Testis (tissue), 3 donors: ENCODE measurements around the gene PTPN13. TPM values are rescaled to one million over a fixed set of nuclear protein-coding genes. Genes with fewer than 3 reads are reported as not detected.

Experiments used
- DNase-seq: peaks from one replicate; pipeline ENCODE4 v3.0.0-alpha.2; 2019
- H3K27ac ChIP-seq, 2 donors: fragments of 200-600 bp; sonication (generic); one replicate each; pipeline ENCODE4 v1.5.1; 2019
- H3K27me3 ChIP-seq: fragments of 200-600 bp; sonication (generic); one replicate; pipeline ENCODE4 v1.5.1; 2019
- H3K36me3 ChIP-seq: fragments of 200-600 bp; sonication (generic); one replicate; pipeline ENCODE4 v1.5.1; 2017; ENCODE audit warnings: low read depth; ENCODE audit errors: missing control alignments
- H3K4me1 ChIP-seq: fragments of 200-600 bp; sonication (generic); one replicate; pipeline ENCODE4 v1.5.1; 2019
- H3K4me3 ChIP-seq, 2 donors: fragments of 200-600 bp; sonication (generic); one replicate each; pipeline ENCODE4 v1.5.1; 2017 to 2019
- H3K9me3 ChIP-seq: fragments of 200-600 bp; sonication (generic); one replicate; pipeline ENCODE4 v1.5.1; 2017
- POLR2A ChIP-seq: fragments of 450-650 bp; IDR thresholded peaks from one replicate; pipeline ENCODE4 v1.6.1; 2017; ENCODE audit warnings: antibody characterized with exemption, mild to moderate bottlenecking, moderate library complexity
- WGBS, 2 donors: methylation state at CpG; one replicate each; pipeline ENCODE4 v1.1.5; 2018; 5-methylcytosine and 5-hydroxymethylcytosine counted together
- intact Hi-C: fragments of 100-400 bp; cut with DNase I; formaldehyde crosslinking; loops from one replicate; pipeline ENCODE4 v1.15.1; 2023; ENCODE audit warnings: low total_unique reads
- polyA plus RNA-seq: library from polyadenylated mRNA; stranded (reverse); fragments of 350-450 nt; fragmentation: Illumina TruSeq; extraction: RNeasy Lipid Tissue Mini Kit (QIAGEN cat#74804); gene quantifications from one replicate; pipeline ENCODE4 v1.2.3, GENCODE V29; 2014; ENCODE audit warnings: low read depth, low replicate concordance; ENCODE audit not compliant: insufficient read depth
- total RNA-seq, 2 donors: library from RNA; depleted of rRNA; stranded (reverse); fragments of >200 nt; gene quantifications; one replicate each; pipeline ENCODE4 v1.2.3, GENCODE V29; 2016
- TF ChIP-seq, protein P1 (sequence below), 3 experiments: fragments of 450-650 bp in 2 of 3; fragments of 200-600 bp in 1 of 3; sonication (generic) in 1 of 3; IDR thresholded peaks; one replicate each; pipeline ENCODE4 v1.5.1; 2016 to 2019; ENCODE audit warnings: antibody characterized with exemption in 3 of 3, mild to moderate bottlenecking in 2 of 3, moderate library complexity in 1 of 3

The PTPN13 gene
- total and polyA plus RNA-seq, 3 donors from 2014 or later: 30.1 to 62.0 (median 48.9) TPM

GRCh38 chr4:86565651-86566050 is 28.5 kb upstream of the PTPN13 start:
- WGBS, 2 donors: 79 to 86% methylated on average over 2 of the region's 2 CpGs
- no peak for DNase-seq

GRCh38 chr4:86569103-86569870 is 24.8 kb upstream of the PTPN13 start:
- Histone ChIP-seq H3K27ac (no peak overlapping the region), H3K4me1 (no peaks in the 10 kb centered on the region), H3K9me3 (no peaks in the 10 kb centered on the region), H3K27me3 (no peaks in the 10 kb centered on the region), H3K36me3 (no peaks in the 10 kb centered on the region), H3K4me3 (no peak overlapping the region)
- TF ChIP-seq, protein P1, sequence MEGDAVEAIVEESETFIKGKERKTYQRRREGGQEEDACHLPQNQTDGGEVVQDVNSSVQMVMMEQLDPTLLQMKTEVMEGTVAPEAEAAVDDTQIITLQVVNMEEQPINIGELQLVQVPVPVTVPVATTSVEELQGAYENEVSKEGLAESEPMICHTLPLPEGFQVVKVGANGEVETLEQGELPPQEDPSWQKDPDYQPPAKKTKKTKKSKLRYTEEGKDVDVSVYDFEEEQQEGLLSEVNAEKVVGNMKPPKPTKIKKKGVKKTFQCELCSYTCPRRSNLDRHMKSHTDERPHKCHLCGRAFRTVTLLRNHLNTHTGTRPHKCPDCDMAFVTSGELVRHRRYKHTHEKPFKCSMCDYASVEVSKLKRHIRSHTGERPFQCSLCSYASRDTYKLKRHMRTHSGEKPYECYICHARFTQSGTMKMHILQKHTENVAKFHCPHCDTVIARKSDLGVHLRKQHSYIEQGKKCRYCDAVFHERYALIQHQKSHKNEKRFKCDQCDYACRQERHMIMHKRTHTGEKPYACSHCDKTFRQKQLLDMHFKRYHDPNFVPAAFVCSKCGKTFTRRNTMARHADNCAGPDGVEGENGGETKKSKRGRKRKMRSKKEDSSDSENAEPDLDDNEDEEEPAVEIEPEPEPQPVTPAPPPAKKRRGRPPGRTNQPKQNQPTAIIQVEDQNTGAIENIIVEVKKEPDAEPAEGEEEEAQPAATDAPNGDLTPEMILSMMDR (IDR thresholded peaks at IDR 0.05): no peak
- no peak for DNase-seq
- WGBS, 2 donors: 82 to 83% methylated on average over 6 of the region's 6 CpGs
- intact Hi-C loops: no loop called here

More at GRCh38 chr4:86565651-86566050, 28.5 kb upstream of the PTPN13 start:
- H3K27me3 ChIP-seq: no peaks in the 10 kb centered on the region
- no peak overlapping the region for H3K4me3 ChIP-seq
- no peaks in the 10 kb centered on the region for H3K36me3 ChIP-seq
- no peak for TF ChIP-seq POLR2A
- no peak overlapping the region for H3K27ac ChIP-seq
- no peaks in the 10 kb centered on the region for H3K9me3 ChIP-seq
- intact Hi-C loops: no loop called here
- H3K4me1 ChIP-seq: peaks cover under 1% of the 10 kb centered on the region

- Histone ChIP-seq H3K4me3 (no peak overlapping the region), H3K4me1 (no peaks in the 10 kb centered on the region), H3K36me3 (no peaks in the 10 kb centered on the region), H3K27me3 (no peaks in the 10 kb centered on the region), H3K27ac (no peak overlapping the region), H3K9me3 (no peaks in the 10 kb centered on the region)
- no peak for DNase-seq
- intact Hi-C loops: no loop called here
- TF ChIP-seq POLR2A: no peak
- TF ChIP-seq, protein P1 (IDR thresholded peaks at IDR 0.05): no peak
- 91 to 96% methylated on average over 6 of the region's 6 CpGs for WGBS, 2 donors
These were observed 14.2 kb upstream of the PTPN13 start for GRCh38 chr4:86579941-86580340.

DNA sequence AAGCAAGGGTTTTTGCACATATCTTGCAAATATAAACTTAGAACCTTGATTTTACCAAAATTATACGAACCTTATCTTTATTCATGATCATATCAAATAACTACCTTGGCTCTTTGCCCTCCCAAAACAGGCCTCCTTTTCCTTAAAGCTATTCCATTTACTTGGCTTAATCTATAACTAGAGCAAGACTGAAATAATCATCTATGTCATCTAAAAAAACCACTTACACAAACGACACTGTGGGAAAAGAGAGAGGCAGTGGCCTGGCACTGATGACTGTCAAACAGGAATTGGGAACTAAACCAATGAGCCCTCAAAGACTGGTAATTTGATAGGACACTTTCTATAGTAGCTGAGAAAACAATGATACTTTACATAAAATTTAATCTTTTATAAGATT is 11.7 kb upstream of the PTPN13 start:
- peaks cover 5% of the 10 kb centered on the region for H3K4me1 ChIP-seq
- no peak overlapping the region for H3K4me3 ChIP-seq

GRCh38 chr4:86586160-86586572 is 7.9 kb upstream of the PTPN13 start:
- WGBS, 2 donors: 54 to 55% methylated on average over 4 of the region's 4 CpGs
- no peaks in the 10 kb centered on the region for H3K9me3 ChIP-seq
- peak overlapping the region; percentile 26 to 64 for H3K27ac ChIP-seq
- no peak overlapping the region for H3K4me3 ChIP-seq
- intact Hi-C loops: no loop called here
- no peaks in the 10 kb centered on the region for H3K36me3 ChIP-seq
- no peaks in the 10 kb centered on the region for H3K27me3 ChIP-seq
- TF ChIP-seq, protein P1 (IDR thresholded peaks at IDR 0.05): no peak
- no peak for TF ChIP-seq POLR2A
- H3K4me1 ChIP-seq: peaks cover 7% of the 10 kb centered on the region
- DNase-seq: no peak

More for the DNA sequence above, 11.7 kb upstream of the PTPN13 start:
- Histone ChIP-seq H3K27ac (no peak overlapping the region), H3K9me3 (no peaks in the 10 kb centered on the region), H3K36me3 (no peaks in the 10 kb centered on the region), H3K27me3 (no peaks in the 10 kb centered on the region)
- no peak for TF ChIP-seq POLR2A
- TF ChIP-seq, protein P1 (IDR thresholded peaks at IDR 0.05): no peak
- intact Hi-C loops: no loop called here
- 39 to 42% methylated on average over 2 of the region's 2 CpGs for WGBS, 2 donors
- no peak for DNase-seq
